GM19463 (cell line): Measurements from ENCODE around the gene PMM2.
A peak's percentile ranks its signal among the peaks of the same experiment; 100 is the strongest.
"Not testable (repeated sequence)": the region's sequence is repeated elsewhere in the genome, so short reads cannot be mapped to it uniquely, and the experiment has no call there.

Experiments
- ATAC-seq: cut with Tn5 transposase; IDR thresholded peaks from one replicate; pipeline ENCODE4 v1.9.1; 2021; ENCODE audit warnings: mild to moderate bottlenecking, moderate library complexity; ENCODE audit not compliant: unreplicated experiment

The PMM2 gene

DNA sequence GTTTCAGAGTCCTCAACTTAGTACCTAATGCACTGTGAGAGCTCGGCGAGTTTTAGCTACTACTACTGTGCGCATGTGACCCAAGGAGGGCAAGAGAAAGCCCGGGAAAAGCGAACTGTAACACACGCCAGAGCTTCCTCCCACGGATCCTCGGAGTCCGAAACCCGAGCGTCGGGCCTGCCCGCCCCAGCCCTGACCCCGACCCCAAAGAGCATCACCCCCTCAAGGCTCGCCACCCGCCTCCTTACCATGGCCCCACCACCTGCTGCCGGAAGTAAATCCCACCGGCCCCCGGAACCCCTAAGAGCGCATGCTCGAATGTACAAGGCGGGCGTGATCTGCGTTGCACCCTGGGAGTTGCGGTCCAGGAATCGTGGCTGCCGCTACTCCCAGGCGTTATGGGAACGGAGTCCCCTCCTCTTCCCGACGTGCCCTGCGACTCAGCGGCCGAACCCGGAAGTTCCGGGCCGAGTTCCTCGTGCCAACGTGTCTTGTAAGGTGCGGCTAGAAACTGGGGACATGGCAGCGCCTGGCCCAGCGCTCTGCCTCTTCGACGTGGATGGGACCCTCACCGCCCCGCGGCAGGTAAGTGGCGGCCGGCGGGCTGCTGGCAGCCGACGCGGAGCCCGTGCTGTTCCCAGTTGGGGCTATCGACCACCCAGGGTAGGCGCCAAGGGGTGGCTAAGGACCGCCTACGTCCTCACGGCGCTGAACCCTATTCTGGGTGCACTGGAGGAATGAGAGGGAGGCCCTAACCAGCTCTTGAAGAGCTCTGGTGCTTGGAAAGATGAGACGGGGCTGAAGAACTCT is at the start of gene PMM2, which contains the start of gene TMEM186:
TSS of gene PMM2 (plus strand) at position 476 of the 810 bp plus-strand sequence. CDS start at position 520, 44 bp downstream.
TSS of gene TMEM186 (minus strand) at position 276 of the 810 bp plus-strand sequence. CDS start at position 251, 25 bp downstream.
- ATAC-seq = peak; percentile 96

DNA sequence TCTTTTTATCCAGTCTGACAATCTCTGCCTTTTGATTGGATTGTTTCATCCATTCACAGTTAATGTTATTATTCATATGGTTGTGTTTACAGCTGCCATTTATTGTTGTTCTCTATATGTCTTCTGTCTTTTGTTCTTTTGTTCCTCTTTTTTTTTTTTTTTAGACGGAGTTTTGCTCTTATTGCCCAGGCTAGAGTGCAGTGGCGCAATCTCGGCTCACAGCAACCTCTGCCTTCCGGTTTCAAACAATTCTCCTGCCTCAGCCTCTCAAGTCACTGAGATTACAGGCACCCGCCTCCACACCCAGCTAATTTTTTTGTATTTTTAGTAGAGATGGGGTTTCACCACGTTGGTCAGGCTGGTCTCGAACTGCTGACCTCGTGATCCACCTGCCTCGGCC is 48.7 kb upstream of the PMM2 start:
- ATAC-seq = not testable (repeated sequence)

DNA sequence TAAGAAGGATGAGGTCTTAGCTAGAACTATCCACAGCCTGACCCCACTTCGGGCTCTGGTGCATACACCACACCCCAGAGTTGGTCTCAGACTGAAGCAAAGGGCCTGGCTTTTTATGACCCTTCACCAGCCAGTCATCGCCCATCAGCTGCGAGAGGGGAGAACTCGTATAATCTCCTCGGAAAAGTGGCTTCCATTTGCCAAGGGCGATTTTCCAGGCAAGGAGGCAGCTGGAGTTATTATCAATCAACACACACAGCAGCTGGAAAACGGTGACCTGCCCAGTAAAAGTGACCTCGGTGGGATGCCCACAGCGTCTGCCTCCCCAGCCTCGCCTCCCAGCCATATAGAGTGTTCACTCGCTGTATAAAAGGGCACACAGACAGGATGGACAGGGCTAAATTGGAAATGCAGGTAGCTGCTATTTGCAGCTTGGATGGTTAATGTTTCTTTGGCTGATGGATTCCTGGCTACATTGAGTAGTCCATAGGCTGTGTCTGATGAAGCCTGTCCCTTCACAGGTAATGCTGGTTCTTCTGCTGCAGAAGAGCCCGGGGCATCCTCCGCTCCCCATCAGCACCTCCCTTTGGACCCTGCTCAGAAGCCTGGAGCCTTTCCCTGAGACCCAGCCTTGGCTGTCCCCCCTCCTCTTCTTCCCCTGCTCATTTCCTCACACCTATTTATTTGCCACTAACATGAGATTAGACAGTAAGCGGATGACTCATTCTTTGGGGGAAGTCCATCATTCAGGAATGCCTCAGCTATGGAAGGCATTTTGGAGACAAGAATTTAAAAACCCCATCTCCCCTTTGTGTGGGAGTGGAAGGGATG is 45.9 kb upstream of the PMM2 start:
- ATAC-seq = no peak

DNA sequence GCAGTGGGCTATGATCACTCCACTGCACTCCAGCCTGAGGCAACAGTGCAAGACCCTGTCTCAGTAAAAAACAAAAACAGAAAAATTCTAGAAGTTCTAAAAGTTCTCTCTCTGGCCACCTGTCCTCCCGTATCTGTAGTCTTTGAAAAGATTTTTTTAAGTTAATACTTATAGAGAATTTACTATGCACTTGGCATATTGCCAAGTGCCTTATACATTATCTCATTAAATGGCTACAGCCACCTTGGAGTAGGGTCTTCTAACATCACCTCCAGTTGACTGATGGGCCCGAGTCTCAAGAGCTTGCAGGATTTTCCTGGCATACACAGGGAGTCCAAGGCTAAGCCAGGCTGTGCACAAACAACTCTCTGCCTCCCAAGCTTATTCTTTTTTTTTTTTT is 44.9 kb upstream of the PMM2 start:
- ATAC-seq = no peak

DNA sequence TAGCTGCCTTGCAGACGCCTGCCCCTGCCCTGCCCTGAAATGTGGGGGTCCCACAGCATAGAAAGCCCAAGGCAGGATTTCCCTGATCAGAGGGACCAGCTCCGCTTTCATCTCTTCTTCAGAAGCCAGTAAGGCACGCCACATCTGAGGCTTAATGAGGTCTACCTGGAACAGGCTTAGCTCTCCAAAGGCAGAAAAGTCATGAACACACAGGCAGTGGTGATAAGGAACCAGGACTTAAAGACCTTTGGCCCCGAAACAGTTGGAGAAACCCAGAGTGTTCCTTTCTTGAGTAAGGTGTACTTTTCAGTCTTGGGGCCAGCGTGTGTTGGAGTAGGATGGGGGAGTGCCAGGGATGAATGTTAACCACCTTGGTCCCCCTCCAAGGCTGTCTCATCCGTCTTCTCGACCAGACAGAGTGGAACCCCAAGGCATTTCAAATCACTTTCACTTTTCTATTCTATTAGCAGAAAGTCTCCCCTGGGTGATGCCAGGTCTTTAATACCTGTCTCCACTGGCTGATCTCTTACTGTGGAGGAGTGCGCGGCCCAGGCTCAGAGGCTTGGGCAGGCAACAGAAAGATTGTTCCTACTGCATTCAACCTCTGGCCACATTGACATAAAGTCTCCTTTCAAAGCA is 44.1 kb upstream of the PMM2 start:
- ATAC-seq = no peak

DNA sequence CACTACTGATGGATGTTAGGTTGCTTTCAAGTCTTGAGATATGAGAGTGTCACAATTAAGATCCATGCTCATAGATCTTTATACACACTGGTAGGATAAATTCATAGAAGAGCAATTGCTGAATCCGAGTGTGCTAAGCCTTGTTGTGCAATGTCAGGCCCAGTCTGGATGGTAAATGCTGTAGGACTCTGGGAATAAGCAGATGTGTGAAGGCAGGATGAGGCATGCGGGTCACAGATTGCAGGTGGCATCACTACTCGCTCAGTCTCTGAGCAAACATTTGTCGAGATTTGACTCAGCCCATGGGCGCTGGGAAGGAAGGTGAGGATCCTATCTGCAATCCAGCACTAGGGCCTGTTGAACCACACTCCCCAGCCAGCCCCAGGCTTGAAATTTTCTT is 40.9 kb upstream of the PMM2 start:
- ATAC-seq = no peak

DNA sequence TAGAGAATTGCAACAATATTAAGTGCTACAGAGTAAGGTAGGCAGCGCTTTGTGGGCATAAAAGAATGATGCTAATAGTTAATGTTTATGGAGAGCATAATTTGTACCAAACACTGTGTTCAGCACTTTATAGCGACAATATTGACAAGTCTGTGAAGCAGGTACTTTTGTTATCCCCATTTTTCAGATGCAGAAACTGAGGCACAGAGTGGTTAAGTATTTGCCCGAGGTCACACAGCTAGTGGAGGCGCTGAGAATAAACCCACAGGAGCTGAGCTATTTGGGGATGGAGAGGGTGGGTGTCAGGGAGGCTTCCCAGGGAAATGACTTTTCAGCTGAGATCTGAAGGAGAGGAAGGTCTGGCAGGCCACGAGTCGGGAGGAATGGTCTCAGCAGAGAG is 39.6 kb upstream of the PMM2 start:
- no peak for ATAC-seq

DNA sequence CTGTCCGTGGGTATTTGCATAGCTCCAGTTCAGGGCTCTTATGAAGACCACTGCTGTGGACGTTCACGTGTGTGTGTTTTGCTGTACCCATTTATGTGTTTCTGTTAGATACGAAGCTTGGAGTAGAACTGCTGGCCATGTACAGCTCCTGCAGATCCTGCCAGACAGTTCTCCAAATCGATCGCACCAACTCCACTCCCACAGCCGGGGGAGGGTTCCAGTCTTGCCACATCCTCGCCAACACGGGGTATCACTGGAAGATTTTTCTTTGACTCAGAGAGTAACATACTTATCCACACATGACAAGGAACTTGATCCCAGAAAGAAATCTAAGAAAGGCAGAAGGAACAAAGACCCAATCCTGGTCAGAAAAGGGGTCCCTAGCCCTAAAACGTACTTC is 37.6 kb upstream of the PMM2 start:
- no peak for ATAC-seq

DNA sequence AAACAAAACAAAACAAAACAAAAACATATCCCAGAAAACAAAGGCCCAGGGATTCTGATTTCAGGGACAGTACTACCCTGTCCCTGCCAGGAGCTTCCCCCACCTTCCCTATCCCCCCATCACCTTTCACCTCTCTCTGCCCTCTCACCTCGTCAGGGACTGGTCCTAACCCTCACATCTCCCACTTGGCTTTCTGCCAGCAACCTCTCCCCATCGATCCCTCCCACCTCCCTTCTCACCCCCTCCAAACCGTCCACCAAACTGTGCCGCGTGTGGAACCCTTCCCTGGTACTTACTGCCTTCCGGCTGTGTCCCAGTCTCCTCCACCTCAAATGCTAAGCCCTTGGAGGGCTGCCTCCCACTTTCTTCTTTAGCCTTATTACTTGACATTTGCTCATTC is 36.6 kb upstream of the PMM2 start:
- ATAC-seq = no peak

DNA sequence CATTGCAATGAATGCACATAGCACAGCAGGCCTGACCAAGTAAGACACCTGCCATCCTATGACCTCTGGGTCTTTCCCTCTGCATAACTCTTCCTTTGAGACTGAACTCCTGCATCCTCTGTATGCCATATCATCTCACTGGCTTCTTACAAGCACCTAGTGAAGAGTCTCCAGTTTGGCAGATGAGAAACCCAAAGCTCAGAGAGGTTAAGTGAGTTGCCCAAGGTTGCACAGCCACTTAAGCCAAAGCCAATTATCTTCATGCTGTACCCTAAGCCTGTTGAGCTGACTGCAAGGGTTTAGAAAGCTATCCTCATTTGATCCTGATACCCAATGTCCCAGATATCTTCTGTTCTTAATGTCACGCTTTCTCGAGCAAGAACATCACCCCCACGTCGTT is 35.4 kb upstream of the PMM2 start:
- ATAC-seq = no peak

DNA sequence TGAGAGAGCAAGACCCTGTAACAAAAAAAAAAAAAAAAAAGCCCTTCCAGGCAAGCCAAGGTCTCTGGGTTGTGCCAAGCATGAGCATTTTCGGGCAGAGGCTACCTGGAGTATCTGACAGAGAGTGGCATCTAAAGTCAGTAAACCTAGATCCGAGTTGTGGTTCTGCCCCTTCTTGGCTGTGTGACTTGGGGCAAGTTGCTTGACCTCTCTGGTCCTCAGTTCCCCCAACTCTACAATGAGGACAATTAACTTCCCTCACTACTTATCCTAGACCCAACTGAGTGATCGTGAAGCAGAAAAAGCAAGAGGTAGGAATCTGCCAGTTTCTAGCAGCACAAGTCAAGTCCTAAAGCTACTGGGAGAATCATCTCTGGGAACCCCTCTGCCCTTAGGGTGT is 34.6 kb upstream of the PMM2 start:
- ATAC-seq = no peak

DNA sequence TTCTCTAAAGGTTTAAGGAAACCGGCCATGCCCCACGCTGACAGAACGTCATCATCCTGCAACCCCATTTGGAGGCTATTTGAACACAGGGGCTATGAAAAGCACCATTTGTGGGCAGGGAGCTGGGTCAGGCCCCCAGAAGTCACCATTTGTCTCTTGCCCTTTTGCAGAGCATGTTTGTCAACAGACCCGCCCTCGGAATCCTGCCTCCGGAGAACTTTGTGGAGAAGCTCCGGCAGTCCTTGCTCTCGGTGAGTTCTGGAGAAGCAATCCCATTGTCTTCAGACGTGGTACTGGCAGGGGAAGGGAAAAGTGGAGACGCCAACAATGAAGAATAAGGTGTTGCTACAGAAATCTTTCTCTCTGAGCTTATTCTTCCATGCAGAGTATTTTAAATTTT is 33.7 kb upstream of the PMM2 start:
- ATAC-seq = no peak

DNA sequence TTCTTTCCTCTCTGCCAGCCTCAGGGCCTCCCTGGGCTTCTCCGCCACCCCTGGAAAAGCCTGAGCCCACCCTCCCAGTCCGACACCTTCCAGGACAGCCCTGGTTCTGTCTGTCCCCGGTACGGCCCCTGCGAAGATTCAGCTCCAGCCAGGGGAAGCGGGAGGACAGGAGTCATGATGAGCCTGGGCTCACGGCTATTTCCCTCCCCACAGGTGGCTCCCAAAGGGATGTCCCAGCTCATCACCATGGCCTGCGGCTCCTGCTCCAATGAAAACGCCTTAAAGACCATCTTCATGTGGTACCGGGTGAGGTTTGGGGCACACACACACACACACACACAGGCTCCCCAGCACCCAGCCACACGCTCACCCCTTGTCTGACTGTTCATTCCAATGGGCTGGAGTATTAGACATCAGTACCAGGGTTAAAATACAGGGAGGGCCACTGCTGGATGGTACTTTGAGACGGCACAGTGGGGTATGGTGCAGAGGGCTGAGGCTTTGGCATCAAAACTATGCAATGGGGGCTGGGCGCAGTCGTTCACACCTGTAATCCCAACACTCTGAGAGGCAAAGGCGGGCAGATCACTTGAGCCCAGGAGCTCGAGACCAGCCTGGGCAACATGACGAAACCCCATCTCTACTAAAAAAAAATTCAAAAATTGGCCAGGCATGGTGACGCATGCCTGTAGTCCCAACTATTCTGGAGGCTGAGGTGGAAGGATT is 33.0 kb upstream of the PMM2 start:
- no peak for ATAC-seq

DNA sequence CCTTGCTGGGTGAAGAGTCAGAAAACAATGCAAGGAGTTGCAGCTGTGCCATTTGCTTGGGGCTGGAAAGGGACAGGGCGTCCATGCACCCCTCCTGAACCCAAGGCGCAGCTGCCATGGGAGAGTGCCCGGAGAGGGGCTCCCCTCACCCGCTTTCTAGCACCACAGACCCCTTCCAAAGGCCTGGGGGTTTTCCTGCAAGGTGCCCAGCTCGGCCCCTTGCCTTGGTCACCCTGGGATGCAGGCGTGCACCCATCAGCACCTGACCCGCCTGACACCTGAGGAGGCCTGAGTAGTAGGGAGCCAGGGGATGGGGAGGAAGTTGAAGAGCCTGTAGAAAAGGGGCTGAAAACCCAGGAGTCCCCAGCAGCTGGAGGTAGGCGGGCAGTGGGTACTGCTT is 30.5 kb upstream of the PMM2 start:
- ATAC-seq = no peak

DNA sequence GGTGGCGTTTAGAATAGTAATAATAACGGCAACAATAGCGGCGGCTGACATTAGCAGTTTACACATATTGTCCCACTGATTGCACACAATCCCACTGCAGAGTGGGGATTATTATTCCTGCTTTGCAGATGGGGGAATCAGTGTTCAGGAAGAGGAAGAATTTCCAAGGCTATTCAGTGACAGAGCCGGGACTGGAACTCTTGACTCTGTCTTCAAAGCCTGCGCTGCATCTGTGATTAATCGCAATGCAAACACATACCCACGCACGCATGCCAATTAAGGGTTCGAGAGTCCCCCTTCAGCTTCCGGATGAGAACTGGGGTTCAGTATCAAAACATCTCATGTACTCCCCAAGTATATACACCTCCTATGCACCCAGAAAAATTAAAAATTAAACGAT is 29.4 kb upstream of the PMM2 start:
- no peak for ATAC-seq

DNA sequence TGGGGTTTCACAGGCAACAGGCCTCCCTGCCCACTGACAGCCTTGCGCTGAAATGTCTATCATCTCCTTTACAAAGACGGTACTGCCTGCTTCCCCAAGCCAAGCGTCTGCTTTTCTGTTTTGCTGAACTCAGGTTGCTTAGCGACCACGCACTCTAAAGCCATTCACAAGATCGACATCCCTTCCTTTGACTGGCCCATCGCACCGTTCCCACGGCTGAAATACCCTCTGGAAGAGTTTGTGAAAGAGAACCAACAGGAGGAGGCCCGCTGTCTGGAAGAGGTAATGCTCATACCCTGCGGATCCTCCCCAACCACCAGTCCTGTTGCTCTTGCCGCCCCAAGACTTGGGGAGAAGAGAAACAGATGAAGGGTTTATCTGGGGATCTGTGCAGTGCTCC is 28.9 kb upstream of the PMM2 start:
- ATAC-seq = no peak

DNA sequence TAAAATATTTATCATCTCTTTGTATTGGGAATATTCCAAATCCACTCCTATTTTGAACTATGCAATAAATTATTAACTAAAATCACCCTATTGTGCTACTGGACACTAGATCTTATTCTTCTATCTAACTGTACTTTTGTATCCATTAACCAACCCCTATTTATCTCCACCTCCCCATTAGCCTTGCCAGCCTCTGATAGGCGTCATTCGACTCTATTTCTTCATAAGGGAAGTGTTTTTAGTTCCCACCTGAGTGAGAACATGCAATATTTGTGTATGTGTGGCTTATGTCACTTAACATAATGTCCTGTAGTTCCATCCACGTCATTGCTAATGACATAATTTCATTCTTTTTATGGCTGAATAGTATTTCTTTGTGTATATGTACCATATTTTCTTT is 24.1 kb upstream of the PMM2 start:
- ATAC-seq = no peak

DNA sequence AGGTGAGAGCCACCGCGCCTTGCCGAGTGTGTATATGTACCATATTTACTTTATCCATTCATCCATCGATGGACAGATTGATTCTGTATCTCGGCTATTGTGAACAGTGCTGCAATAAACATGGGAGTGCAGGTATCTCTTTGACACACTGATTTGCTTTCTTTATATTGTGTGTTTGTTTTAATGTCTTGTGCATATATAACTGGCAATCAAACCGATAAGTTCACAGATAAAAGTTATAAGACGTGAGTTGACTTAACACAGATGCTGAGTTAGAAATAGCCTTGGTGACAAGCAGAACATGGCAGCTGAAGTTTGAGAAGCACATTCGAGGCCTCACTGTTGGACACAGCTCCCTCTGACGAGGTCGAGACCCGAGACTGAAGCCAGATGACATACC is 23.4 kb upstream of the PMM2 start:
- no peak for ATAC-seq

DNA sequence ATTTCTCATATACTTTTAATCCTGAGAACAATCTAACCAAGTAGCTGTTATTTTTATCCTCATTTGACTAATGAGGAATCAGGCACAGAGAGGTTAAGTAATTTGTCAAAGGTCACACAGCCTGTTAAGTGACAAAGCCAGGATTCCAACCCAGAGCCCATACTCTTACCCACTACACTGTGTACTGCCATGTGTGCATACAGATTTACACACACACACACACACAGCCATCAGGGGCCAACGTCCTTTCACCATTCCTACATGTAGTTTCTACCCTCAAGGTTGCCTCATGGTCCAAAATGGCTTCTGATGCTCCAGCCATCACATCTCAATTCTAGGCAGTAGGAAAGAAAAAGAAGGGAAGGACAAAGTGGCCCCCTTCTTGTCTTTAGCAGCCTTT is 22.3 kb upstream of the PMM2 start:
- ATAC-seq = no peak

DNA sequence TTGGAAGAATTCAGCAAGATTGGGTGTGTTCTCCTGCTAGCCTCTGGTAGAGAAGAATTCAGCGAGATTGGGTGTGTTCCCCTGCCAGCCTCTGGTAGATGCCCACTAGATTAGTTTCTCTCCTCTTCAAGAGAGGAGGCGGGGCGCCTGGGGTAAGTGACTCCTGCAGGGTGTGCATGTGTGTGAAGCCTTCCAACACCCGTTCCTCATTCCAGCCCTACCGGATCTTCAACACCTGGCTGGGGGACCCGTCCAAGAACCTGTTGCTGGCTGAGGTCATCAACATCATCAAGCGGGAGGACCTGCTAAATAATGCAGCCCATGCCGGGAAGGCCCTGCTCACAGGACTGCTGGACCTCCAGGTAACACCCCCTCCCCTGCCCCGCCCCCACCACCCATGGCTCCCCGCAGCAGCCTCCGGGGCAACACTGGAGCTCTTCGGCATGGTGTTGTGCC is 21.5 kb upstream of the PMM2 start:
- ATAC-seq = no peak

DNA sequence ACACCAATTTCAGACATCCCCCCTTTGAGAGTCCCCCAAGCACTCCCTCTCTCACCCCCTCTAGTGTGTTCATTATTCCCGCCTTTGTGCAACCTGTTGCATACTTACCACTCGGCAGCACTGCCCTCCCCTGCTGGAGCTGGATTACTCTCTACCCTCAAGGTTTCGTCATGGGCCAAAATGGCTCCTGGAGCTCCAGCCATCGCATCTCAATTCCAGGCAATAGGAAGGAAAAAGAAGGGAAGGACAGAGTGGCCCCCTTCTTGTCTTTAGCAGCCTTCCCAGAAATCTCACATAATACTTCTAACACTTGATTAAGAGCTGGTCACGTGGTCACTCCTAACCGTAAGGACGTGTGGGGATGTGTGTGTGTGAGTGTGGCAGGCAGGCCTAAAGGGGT is 20.4 kb upstream of the PMM2 start:
- ATAC-seq = no peak
